NCI-H187 (cell line): ENCODE data around the gene GRB7.
"Not testable (repeated sequence)": the region's sequence is repeated elsewhere in the genome, so short reads cannot be mapped to it uniquely, and the experiment has no call there.

ENCODE experiments used
- DNase-seq, 2 experiments: peaks; one replicate each; lab custom pipeline; 2025; lab: John Stamatoyannopoulos, UW

Gene GRB7

DNA sequence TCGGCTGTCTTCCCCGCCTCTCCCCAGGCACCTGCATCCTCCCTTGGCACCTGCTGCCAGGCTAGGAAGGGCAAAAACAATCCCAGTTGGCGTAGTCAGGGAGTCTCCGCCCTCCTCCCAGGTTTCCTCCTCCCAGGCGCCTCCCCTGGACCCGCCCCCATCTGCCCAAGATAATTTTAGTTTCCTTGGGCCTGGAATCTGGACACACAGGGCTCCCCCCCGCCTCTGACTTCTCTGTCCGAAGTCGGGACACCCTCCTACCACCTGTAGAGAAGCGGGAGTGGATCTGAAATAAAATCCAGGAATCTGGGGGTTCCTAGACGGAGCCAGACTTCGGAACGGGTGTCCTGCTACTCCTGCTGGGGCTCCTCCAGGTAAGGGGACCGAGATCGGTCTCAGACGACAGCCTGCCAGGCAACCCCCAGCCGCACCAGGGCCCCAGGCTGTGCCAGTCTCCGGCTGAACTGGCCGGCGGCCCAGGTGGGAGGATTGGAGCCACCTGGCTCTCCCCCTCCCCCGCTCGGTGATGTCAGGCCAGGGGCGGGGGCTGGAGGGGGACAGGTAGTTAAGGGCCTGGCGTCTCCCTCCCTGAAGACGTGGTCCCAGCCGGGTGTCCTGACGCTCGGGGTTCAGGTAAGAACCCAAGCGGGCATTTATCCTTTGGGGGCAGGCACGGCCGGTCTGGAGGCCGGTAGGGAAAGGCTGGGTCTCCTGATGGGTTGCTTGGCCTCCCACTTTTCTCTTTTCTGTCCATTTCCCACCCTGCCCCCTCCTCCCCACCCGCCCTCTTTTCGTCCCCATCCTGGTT lies at the start of gene GRB7:
TSS of gene GRB7 (plus strand) at position 179 of the 808 bp plus-strand sequence. CDS start 4,364 bp downstream, outside the sequence.
- peak; percentile 53 to 60 for DNase-seq

GRCh38 chr17:39688475-39688835 lies 49.3 kb upstream of the GRB7 start:
- no peak for DNase-seq

DNA sequence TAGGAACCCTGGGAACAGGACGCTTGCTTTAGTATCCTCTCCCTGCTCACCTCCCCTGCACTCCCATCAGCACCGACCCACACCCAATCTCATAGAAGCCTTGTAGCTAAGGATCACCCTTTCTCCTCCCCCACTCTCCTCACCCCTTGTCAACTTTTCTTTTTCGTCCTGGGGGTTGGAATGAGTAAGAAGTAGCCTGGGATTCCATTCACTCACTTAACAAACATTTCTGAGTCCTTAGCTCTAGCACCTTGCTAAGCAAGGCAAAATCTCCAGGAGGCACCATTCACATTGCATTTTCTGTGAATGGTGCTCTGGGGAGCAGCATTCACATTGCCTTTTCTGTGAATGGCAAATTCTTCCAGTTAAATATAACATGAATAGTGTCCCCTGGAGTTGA lies 48.8 kb upstream of the GRB7 start:
- no peak for DNase-seq

GRCh38 chr17:39694593-39694992 lies 43.1 kb upstream of the GRB7 start:
- no peak for DNase-seq

GRCh38 chr17:39695089-39695474 lies 42.7 kb upstream of the GRB7 start:
- DNase-seq: no peak

- DNase-seq: no peak
Observed at GRCh38 chr17:39696731-39697130, 41.0 kb upstream of the GRB7 start.

- DNase-seq: no peak
Observed at GRCh38 chr17:39697961-39698360, 39.8 kb upstream of the GRB7 start.

DNA sequence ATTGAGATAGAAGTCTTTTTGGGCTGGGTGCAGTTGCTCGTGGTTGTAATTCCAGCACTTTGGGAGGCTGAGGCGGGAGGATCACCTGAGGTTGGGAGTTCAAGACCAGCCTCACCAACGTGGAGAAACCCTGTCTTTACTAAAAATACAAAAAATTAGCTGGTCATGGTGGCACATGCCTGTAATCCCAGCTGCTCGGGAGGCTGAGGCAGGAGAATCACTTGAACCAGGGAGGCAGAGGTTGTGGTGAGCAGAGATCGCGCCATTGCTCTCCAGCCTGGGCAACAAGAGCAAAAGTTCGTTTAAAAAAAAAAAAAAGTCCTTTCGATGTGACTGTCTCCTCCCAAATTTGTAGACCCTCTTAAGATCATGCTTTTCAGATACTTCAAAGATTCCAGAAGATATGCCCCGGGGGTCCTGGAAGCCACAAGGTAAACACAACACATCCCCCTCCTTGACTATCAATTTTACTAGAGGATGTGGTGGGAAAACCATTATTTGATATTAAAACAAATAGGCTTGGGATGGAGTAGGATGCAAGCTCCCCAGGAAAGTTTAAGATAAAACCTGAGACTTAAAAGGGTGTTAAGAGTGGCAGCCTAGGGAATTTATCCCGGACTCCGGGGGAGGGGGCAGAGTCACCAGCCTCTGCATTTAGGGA lies 38.5 kb upstream of the GRB7 start:
- not testable (repeated sequence) for DNase-seq

DNA sequence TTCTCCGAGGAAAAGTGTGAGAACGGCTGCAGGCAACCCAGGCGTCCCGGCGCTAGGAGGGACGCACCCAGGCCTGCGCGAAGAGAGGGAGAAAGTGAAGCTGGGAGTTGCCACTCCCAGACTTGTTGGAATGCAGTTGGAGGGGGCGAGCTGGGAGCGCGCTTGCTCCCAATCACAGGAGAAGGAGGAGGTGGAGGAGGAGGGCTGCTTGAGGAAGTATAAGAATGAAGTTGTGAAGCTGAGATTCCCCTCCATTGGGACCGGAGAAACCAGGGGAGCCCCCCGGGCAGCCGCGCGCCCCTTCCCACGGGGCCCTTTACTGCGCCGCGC lies 38.0 kb upstream of the GRB7 start, which contains the start of gene ERBB2:
TSS of gene ERBB2 (plus strand) at position 247 of the 330 bp plus-strand sequence. CDS start 175 bp downstream, outside the sequence.
- DNase-seq: no peak

GRCh38 chr17:39700148-39700987 lies 37.4 kb upstream of the GRB7 start:
- no peak for DNase-seq

- DNase-seq: no peak
Observed at GRCh38 chr17:39701012-39701783, 36.5 kb upstream of the GRB7 start.

GRCh38 chr17:39701784-39702422 lies 35.8 kb upstream of the GRB7 start:
- DNase-seq: no peak

DNA sequence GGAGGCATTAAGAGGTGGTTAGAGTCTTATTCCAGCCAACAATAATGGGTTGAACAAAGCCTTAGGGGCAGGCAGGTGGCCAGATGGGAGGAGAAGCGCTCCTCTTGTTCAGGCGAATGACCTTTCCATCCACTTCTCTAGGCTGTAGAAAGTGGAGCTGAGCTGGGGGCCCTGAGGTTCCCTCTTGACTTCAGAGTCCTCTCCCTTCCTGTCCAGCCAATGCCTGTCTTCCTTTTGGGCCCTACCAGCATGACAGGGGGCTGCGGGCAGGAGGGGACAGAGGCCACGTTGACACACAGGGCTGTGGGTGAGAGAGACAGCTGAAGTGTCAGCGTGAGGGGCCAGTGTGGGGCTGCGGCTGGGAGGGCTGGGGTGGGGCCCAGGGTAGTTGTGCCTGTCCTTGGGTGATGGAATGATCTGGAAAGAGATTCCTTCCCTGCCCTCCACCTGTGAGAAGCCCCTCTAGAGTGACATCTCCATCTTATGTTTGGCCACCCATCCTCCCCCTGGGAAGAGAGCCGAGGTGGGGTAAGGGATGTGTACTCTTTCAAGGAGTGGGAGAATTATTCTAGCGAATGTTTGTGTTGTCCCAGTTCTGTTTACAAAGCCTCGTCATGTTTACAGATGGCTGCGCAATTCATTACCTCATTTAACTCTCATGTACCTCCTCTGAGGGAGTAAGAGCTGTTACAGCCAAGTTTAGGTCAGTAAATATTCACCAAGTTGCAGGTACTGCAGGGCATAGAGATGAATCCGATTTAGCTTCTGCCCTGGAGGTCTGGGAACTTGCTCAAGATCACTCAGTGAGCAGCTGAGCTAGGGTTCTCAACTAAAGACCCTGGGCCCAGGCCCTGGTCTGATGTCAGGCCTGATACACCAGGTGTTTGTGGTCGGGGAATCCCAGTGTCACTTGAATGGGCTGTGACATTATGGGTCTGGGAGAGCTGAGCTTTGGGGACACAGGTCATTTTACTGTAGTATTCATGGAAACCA lies 34.5 kb upstream of the GRB7 start:
- no peak for DNase-seq

- no peak for DNase-seq
Observed at GRCh38 chr17:39703913-39704312, 33.8 kb upstream of the GRB7 start.

DNA sequence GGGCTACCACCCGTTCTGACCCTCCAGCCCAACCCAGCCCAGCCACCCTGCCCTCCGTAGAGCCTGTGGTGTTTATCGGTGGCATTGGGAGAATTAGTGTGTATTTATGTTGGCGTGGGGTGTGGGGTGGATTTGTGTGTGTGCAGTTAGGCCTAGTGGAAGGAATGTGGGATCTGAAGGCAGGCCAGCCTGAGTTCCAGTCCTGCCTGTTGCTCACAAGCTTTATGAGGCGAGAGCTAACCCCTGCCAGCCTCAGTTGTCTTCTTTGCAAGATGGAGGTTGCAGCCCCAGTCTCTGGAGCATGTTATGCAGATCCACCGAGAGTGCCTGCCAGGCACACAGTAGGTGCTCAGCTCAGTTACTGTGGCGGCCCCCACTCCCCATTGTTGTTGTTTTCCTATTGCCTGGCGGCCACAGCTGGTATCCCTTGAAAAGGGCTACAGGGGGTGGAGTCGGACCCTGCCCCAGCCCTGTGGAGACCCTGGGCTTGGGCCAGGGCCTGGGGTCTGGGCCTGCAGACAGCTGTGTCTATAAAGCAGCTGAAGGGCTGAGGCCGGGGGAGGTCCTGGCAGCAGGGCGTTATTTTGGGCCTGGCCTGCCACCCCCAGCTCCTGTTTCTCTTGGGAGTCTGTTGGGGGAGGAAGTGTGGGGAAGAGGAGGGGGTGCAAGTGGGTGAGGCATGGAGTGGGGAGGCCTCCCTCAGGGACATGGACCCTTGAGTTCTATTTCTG lies 32.8 kb upstream of the GRB7 start:
- no peak for DNase-seq

DNA sequence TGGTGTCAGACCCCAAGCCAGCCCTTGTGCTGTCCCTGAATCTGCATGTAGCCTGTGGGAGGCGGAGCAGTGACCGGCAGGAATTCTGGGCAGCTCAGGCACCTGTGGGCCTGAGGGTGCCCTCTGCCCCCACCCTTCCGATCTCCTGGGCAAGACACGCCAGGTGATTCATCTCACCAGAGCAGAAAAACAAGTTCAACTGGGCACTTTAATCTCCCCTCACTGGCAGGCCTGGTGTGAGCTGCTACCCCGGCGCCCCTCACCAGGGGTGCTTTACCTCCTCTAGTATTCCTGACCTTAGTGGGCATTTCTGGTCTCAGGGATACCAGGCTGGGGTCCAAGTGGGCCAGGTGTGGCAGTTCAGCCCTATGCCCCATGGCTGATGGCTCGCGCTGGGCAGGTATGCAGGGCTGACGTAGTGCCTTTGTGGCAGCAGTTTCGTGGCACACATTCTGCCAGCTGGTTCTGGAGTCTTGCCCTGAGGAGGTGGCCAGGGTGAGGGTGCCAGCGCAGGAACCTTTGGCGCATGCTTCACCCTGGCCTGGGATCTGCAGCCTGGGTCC lies 31.9 kb upstream of the GRB7 start:
- DNase-seq: no peak

- no peak for DNase-seq
Observed at GRCh38 chr17:39706383-39706782, 31.4 kb upstream of the GRB7 start.

GRCh38 chr17:39706921-39707337 lies 30.8 kb upstream of the GRB7 start:
- DNase-seq: no peak
